DMS 273 treated with DMSO at 0.1 percent for 48 hours (cell line): ENCODE measurements around the gene ZNF132.
"Not testable (repeated sequence)": the region's sequence is repeated elsewhere in the genome, so short reads cannot be mapped to it uniquely, and the experiment has no call there.

Source experiments
- DNase-seq: peaks from one replicate; lab custom pipeline; 2025; lab: John Stamatoyannopoulos, UW

Gene ZNF132

DNA sequence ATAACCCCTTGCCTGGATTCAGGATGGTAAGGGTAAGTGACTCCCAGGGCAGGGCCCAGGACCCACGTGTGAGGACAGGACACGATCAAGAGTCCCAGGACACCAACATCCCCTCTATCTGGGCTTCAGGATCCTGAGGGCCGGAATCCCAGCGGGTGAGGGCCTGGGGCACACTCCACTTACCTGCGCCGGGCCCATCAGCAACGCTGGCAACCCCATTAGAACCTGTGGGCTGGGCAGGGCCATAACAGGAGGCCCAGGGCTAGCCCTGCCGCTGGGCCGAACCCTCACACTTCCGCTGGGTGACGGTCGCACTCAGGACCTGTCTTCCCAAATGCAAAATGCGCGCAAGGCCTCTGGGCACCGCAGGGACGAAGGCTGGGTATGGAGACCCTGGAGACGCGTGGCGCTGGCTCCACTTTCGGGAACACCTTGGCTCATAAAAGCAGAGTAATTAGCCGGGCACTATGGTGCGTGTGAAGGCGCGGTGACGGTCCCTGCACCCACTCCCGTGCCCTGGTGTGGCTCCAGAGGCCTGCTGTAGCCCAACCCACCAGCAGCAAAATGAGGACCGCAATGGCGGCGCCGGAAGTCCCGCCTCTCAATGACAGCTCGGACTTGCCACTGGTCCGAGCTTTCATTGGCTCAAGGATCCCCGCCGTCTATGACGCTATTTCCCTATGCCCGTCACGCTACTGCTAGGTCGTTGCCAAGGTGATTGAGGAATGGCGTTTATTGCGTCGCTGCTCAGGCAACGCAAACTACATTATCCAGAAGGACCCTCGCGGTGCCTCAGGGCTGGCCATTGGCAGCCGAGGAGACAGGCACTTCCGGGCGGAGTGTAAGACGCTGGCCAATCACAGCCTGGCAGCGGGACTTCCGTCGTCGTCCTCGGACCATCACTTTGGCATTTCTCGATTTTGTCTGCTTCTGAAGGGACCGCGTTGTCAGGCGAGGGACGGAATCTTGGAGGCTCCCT is at the start of gene ZNF132:
TSS of gene ZNF132 (minus strand) at position 578 of the 979 bp plus-strand sequence. CDS start at position 246, 332 bp downstream.
- DNase-seq, result peak; percentile 55

DNA sequence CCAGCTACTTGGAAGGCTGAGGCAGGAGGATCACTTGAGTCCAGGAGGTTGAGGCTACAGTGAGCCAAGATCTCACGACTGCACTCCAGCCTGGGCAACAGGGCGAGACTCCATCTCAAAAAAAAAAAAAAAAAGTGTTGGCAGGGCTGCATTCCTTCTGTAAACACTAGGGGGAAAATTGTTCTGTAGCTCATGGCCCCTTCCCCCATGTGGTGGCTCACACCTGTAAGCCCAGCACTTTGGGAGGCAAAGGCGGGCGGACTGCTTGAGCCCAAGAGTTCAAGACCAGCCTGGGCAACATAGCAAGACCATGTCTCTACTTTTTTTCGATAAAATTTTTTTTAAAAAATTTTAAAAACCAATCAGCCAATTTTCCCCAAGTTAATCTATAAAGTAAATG is 44.4 kb upstream of the ZNF132 start:
- not testable (repeated sequence) for DNase-seq

DNA sequence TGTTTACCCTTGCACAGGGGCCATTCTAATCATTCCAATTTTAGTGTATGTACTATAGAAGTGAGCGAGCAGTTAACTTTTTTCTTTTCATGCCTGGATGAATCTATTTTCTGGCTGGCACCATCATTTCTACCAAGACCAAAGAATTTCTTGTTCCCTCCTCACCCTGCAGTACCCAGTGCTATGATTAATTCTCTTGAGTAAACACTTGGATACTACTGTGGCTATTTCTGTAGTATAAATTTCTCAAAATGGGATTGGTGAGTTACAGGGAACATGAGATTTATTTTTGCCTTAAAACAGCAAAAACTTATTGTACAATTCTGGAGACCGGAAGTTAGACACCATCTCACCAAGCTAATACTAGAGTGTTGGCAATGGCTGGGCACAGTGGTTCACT is 43.8 kb upstream of the ZNF132 start:
- no peak for DNase-seq

DNA sequence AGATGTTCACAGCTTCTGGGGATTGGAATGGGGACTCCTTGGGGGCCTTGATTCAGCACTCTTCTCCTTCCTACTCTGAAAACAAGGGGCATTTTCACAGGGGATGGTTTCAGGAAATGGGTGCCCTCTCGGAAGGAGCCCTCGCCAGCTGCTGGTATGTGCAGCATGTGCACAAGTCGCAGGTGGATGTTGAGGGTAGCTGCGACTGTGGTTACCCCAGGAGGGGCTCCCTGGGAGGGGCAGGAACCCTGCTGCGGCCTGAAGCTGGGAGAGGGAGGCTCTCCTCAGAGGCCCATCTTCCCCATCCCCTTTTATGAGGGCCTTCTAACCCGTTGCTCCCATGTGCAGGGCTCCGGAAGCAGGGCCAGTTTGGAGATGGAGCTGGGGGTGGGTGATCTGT is 42.4 kb upstream of the ZNF132 start:
- DNase-seq, result no peak

DNA sequence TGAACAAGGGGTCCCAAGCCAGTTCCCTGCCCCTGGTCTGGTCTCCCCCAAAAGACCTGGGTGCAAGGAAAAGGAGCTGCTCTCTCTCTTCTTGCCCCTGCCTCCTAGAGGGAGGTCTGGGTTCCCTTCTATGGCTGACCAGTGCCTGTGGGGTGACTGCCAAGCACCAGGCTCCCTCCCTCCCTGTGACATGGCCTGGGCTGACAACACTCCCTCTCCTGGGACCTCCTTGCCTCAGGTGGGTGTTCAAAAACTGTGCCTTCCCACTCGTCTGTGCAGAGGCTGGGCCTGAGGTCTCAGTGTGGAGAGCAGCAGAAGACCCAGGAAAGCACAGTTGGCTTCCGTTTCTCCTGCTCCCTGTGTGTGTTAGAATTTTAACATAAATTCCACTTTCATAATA is 40.9 kb upstream of the ZNF132 start:
- DNase-seq, result no peak

DNA sequence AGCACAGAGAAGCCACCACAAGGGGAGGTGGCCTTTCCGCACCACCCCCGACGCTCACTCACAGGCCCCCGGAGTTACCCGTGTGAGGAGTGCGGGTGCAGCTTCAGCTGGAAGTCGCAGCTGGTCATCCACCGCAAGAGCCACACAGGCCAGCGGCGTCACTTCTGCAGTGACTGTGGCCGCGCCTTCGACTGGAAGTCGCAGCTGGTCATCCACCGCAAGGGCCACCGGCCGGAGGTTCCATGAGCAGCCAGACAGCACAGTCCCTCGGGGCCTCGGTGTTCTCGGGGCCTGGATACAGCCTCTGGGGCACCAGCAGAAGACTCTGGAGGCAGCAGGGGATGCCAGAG is 40.5 kb upstream of the ZNF132 start:
- DNase-seq, result no peak

DNA sequence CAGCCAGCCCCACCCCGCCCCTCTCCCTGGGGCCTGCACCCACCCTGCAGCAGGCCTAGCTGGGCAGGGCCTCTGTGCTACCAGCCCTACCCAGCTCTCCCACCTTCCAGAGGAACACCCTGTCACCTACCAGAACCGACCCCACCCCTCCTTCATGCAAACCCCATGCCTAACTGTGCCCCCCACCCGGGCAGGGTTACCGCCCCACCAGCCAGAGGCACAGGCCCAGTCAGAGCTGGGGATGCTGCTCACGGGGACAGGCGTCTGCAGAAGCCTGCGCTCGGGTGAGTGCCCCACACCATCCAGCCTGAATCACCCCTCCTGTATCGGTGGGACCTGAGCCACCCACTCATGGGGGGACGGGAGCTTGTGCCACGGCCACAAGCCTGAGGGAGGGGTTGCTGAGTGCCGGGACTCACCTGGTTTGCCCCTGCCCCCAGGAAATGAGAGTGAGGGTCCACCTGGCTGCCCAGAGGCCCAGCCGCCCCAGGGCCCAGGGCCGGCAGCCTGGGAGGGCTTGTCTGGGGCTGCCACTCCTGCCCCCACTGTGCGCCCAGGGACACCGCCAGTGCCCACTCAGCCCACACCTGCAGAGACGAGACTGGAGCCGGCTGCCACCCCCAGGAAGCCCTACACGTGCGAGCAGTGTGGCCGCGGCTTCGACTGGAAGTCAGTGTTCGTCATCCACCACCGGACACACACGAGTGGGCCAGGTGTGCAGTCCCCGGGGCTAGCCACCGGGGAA is 40.0 kb upstream of the ZNF132 start:
- DNase-seq, result no peak

DNA sequence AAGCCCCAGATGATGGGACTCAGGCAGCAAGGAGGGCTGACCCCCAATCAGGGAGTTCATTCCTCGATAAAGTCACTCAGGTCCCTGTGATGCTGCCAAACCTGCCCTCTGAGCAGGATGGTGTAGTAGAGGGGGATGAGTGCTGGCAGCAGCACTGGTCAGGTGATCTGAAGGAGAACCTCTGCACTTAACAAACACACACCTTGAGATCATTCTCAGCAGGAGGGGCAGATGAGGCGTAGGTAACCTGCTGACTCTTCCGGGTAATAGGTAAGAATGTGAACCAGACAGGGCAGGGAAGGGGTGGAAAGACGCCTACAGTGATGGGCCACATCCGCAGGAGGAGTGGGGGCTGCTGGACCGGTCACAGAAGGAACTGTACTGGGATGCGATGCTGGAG is 39.4 kb upstream of the ZNF132 start:
- no peak for DNase-seq

DNA sequence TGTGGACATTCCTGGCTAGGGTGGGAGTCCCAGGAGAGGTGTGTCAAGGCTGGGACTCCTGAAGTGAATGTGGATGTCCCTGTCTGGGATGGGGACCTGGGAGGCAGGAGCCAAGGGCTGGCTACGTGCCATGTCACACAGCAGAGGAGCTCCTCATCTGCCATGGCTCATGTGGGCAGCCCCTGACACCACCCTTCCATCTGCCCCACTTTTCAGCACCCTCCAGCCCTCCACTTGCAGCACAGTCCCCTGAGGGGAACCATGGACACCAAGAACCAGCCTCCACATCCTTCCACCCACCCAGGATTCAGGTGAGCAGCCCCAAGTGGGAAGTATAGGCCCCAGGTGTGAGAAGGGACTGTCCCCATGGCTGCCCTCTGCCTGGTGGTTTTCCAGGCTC is 37.9 kb upstream of the ZNF132 start:
- DNase-seq, result no peak

DNA sequence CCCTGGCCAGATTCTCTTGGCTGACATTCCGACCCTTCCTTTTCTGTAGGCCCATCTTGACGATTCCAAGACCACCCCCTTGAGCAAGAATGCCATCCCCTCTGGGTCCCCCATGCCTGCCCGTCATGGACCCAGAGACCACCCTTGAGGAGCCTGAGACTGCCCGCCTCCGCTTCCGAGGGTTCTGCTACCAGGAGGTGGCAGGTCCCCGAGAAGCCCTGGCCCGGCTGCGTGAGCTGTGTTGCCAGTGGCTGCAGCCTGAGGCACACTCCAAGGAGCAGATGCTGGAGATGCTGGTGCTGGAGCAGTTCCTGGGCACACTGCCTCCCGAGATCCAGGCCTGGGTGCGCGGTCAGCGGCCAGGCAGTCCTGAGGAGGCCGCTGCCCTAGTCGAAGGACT is 37.2 kb upstream of the ZNF132 start:
- DNase-seq, result no peak

DNA sequence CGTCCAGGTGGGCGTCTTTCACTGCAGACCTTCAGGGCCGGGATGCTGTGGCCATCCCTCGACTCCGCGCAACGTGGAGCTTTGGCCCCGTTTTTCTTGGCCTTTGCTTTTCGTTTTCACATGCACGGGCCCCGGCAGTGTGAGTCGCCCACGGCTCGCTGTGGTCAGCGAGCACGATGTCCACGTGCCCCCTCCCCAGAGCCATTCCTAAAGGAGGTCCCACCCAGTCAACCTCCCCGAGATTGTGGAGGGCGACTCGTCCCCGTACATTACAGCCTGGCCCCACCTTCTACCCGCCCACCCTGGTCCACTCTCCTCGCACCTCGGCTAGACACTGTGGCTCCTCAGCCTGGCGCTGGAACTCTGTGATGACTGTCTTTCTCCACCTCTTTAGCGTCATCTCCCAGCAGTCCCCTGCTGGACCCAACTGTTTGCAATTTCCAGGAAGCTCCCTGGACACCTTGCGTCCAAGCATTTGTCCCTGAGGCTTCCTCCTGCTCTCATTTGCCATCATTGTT is 36.6 kb upstream of the ZNF132 start:
- no peak for DNase-seq

DNA sequence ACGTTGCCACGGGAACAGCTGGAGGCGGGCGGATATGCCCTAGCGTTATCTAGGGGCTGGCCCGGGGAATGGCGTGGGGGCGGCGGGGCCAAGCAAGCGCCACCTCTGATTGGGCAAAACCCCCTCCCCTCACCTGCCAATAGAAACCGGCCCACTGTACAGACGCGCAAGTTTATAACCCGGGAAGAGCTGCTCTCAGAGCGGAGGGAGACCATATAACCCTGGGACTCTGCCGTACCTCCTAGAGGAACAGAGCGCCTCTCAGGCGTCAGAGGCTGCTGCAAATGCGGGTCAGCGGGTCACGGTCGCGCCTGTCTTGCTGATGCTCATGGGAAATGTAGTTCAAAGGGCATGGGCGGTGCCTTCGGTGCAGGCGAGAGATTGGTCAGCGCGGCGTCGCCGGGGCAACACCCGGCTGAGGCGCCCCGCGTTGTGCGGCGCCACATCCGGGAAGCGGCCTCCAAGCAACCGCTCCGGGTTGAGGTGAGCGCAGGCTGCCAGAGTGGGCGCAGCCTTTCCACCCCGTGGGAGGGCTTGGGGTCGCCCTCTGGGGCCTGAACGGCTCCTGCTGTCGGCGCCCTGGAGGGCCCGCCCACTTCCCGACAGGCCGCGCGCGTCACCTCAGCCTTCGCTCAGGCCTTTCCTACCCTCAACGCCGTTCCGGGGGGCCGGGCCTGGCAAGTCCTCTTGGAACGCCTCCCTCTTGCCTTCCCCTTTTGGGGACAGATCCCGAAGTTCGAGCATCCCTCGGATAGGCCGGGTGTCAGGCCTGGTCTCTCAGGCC is 36.0 kb upstream of the ZNF132 start, which contains the start of gene ZNF446:
TSS of gene ZNF446 (plus strand) at position 639 of the 784 bp plus-strand sequence. CDS start 867 bp downstream, outside the sequence.
- peak; percentile 94 for DNase-seq

DNA sequence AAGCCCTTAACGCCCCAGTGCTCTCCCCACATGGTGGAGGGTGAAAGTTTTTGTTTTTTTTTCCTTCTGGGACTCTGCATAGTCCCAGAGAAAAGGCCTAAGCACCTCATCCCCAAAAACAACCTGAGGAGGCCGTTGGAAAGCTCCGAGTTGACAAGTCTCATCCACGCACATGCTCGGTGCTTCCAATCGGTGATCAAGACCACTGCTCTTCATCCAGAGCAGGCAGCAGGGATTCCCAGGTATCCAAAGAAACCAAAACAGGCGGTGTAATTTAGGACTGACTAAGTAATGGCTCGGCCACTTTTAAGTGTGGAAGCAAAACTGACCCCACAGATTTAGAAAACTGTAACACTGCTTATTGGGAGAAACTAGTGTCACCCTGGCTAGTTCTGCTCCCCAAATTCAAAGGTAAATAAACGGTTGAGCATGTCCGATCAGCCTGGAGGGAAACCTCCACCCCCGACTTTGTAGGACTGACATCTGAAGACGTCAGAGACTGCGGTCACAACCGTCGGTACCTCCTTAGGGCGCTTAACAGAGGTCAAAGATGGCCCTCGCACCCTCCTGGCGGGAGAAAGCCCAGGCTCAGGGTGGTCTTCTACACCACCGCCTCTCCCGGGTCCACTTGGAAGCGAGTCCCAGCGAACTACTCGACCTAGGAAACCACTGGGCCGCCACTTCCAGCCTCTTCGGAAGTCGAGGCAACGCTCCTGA is 35.2 kb upstream of the ZNF132 start:
- DNase-seq, result no peak

DNA sequence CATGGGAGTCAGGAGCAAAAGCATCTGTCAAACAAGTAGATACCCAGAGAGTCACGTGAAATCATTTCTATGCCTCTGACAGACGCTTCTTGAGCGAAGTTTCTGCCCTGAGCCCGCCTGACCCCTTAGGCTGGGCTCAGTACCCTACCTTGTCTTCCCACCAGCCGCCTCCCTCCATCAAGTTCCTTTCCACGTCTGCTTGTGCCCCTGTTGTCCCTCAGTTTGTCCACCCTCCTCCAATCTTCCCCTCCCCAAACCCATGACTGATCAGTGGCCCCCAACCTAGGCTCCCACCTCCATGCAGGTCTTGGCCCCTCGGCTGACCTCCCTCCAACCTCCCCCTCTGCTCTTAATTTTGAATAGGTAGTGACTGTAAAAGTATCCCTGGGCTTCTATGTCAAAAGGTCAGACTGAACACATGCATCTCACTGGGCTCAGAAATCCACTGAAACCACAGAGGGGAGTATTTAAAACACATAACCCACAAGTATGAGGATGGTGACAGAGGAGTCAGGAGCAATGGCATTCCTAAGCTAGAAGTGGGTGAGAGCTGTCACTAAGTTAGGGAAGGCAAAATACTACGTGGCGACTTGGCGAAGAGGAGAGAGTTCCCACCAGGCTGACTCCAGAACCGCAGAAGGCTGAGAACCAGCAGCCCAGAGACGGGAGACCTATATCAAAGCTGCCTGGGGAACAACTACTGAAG is 34.5 kb upstream of the ZNF132 start:
- no peak for DNase-seq

DNA sequence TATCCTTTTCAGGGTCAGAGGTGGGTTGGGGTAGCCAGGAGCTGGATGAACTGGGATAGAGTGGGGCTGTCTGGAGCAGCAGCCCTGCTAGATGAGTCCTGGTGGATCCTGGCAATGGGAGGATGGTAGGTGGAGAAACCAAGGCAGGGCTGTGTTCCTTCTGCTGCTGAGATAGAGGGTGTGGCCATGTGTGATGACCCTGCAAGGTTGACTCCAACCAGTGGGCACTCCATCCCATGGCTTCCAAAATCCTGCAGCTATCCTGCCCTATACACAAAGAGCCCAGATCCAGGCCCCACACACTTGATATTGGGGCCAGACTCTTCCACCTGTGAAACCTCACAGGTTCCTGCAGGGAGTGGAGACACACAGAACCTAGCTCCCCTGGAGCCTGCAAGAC is 33.8 kb upstream of the ZNF132 start:
- DNase-seq, result no peak

DNA sequence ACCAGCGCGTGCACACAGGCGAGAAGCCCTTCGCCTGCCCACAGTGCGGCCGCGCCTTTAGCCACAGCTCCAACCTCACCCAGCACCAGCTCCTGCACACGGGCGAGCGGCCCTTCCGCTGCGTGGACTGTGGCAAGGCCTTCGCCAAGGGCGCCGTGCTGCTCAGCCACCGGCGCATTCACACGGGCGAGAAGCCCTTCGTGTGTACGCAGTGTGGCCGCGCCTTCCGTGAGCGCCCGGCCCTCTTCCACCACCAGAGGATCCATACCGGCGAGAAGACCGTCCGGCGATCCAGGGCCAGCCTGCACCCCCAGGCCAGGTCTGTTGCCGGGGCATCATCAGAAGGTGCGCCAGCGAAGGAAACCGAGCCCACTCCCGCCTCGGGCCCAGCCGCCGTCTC is 31.8 kb upstream of the ZNF132 start:
- no peak for DNase-seq

DNA sequence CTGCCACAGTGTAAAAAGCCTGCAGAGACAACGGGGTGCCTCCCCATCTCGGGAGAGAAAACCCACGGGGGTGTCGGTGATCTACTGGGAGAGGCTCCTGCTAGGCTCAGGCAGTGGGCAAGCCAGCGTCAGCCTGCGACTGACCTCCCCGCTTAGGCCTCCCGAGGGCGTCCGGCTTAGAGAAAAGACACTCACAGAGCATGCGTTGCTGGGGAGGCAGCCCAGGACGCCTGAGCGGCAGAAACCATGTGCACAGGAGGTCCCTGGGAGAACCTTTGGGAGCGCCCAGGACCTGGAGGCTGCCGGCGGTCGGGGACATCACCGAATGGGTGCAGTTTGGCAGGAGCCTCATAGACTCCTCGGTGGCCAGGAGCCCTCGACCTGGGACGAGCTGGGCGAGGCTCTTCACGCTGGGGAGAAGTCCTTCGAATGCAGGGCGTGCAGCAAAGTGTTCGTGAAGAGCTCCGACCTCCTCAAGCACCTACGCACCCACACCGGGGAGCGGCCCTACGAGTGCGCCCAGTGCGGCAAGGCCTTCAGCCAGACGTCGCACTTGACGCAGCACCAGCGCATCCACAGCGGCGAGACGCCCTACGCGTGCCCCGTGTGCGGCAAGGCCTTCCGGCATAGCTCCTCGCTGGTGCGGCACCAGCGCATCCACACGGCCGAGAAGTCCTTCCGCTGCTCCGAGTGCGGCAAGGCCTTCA is 31.0 kb upstream of the ZNF132 start:
- DNase-seq, result not testable (repeated sequence)

DNA sequence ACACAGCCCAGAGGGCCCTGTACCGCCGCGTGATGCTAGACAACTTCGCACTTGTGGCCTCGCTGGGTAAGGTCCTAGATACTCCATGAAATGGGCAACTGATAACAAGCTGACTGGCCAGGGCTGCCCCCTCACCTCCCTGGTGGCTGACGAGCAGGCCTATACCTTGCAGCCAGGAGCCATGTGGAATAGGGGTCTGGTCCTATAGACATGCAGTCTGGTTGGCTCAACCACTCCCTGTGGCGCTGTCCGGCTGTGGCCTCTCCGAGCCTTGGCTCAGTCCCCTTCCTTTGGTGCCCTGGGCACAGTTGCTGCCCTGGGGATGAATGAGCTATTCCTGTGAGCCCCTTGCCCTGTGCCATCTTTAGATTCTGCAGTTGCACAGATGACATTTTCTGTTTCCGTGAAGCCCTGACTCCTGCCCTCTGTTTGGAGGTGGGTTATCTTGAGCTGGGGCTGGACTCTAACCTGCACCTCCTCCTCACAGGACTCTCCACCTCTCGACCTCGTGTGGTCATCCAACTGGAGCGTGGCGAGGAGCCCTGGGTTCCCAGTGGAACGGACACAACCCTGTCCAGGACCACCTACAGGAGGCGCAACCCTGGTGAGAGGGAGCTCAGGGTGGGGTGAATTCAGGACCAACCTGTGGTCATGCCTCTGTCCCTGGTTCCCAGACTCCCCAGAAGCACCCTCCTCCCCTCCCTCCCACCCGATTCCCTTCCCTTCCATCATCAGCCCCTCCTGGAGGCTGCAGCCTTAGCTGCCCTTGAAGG is 29.5 kb upstream of the ZNF132 start:
- DNase-seq, result no peak

DNA sequence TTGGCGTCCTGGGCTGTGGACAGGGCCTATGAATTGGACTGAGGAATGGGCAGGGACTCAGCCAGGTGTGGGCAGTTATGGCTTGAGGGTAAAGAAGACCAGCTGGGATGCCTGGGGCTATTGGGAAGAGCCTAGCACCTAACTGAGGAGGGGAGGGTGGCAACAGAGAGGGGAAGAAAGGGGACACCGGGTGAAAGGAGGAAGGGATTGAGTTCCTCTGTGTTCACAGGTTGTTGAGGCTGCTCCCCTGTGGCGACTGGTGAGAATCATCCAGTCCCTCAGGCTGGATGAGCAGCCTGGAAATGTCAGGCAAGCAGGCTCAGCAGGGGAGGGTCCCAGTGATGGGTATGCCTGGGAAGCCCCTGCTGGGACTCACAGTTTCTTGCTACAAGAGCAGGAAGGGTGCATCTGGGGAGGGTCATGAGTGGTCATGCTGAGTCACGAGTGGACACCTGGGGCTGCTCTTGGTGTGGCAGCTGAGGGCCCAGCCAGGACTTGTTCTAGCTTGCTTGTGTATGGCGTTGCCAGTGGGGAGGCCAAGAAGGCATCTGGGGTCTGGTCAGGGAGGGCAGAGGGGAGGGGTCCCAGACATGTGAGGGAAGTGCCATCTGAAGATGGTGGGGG is 28.4 kb upstream of the ZNF132 start:
- DNase-seq, result no peak
